Activated CD8-positive, alpha-beta T cell treated with anti-CD3 and anti-CD28 coated beads, Interleukin-2, amount 10 ng/mL, durations not matched to agents 7 days and 5 days (primary cell): ENCODE measurements around the gene FBXW11. TPM values are rescaled to one million over a fixed set of nuclear protein-coding genes. Genes with fewer than 3 reads are reported as not detected.
"Not testable (repeated sequence)": the region's sequence is repeated elsewhere in the genome, so short reads cannot be mapped to it uniquely, and the experiment has no call there.

Source experiments
- ATAC-seq: fragments of 150-1000 bp; cut with Tn5 transposase; one replicate; pipeline ENCODE4 v1.10.0; 2021; ENCODE audit warnings: moderate library complexity
- CTCF ChIA-PET: fragments of 350-600 bp; sonication (Branson Sonifier 250); formaldehyde crosslinking; loops from one replicate; lab custom pipeline; 2021; ENCODE audit warnings: antibody characterized with exemption; lab: Charles Lee
- POLR2A ChIA-PET: fragments of 350-600 bp; sonication (Branson Sonifier 250); formaldehyde crosslinking; loops from one replicate; lab custom pipeline; 2021; ENCODE audit warnings: antibody characterized with exemption; lab: Charles Lee
- DNase-seq: peaks from one replicate; pipeline ENCODE4 v3.0.0-alpha.2; 2020
- H3K27ac Mint-ChIP-seq: one replicate; pipeline ENCODE4 v1.8.0; 2021; ENCODE audit warnings: mild to moderate bottlenecking, mixed read lengths
- H3K27me3 Mint-ChIP-seq: one replicate; pipeline ENCODE4 v1.8.0; 2021; ENCODE audit warnings: low read depth, mixed read lengths
- H3K36me3 Mint-ChIP-seq: one replicate; pipeline ENCODE4 v1.8.0; 2021; ENCODE audit warnings: low read depth, mixed read lengths
- H3K4me1 Mint-ChIP-seq: one replicate; pipeline ENCODE4 v1.8.0; 2021; ENCODE audit warnings: low read depth, mixed read lengths
- H3K4me3 Mint-ChIP-seq: one replicate; pipeline ENCODE4 v1.8.0; 2021; ENCODE audit warnings: mild to moderate bottlenecking, mixed read lengths
- H3K9me3 Mint-ChIP-seq: one replicate; pipeline ENCODE4 v1.8.0; 2022; ENCODE audit warnings: mixed read lengths; ENCODE audit not compliant: insufficient read depth
- total RNA-seq, 2 experiments: library from RNA; stranded (reverse); gene quantifications; one replicate each; pipeline ENCODE4 v1.2.3, GENCODE V29; 2021

Gene FBXW11
- total RNA-seq, 2 experiments from 2014 or later = 26.3 to 27.1 TPM

GRCh38 chr5:171886037-171886436 is 120.4 kb downstream of the FBXW11 start:
- H3K4me3 Mint-ChIP-seq, DNase-seq, H3K27me3 Mint-ChIP-seq, H3K4me1 Mint-ChIP-seq, H3K9me3 Mint-ChIP-seq, ATAC-seq, CTCF ChIA-PET, H3K27ac Mint-ChIP-seq, POLR2A ChIA-PET: not testable (repeated sequence)
- H3K36me3 Mint-ChIP-seq = peaks cover 34% of the 10 kb centered on the region

- no peaks in the 10 kb centered on the region for H3K9me3 Mint-ChIP-seq
- POLR2A ChIA-PET = no interaction called here
- DNase-seq = no peak
- H3K27ac Mint-ChIP-seq = no peak overlapping the region
- peaks cover 21% of the 10 kb centered on the region for H3K36me3 Mint-ChIP-seq
- no peaks in the 10 kb centered on the region for H3K4me1 Mint-ChIP-seq
- CTCF ChIA-PET = interaction anchor here (0.9 to 1.3 kb wide), 4 partner anchors 10 to 411 kb away, joined by 3 to 5 read pairs (median 4); no protein-coding TSS in a partner anchor
- H3K4me3 Mint-ChIP-seq = no peak overlapping the region
- H3K27me3 Mint-ChIP-seq = no peaks in the 10 kb centered on the region
- no peak for ATAC-seq
Observed at GRCh38 chr5:171882118-171882517, 124.3 kb downstream of the FBXW11 start.

DNA sequence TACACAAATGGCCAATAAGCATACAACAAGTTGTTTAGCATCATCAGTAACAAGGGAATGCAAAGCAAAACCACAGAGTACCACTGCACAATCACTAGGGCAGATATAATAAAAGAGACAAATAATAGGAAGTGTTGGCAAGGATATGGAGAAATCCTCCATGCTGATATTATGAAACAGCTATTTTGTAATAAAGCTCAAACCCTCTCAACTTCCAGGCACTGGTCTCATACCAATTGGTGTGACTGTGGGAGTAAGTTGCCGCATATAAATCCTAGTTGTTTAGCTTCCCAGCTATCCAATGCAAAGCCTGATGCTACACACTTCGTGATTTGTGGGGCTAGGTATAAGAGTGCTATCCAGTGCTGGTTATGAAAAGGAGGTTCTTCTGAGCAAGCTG is 132.2 kb downstream of the FBXW11 start:
- CTCF ChIA-PET = no interaction called here
- H3K36me3 Mint-ChIP-seq = peaks cover 22% of the 10 kb centered on the region
- H3K27ac Mint-ChIP-seq = no peak overlapping the region
- H3K27me3 Mint-ChIP-seq = no peaks in the 10 kb centered on the region
- H3K4me3 Mint-ChIP-seq = no peak overlapping the region
- ATAC-seq (no peak), DNase-seq (no peak)
- POLR2A ChIA-PET = no interaction called here
- H3K9me3 Mint-ChIP-seq = no peaks in the 10 kb centered on the region
- no peaks in the 10 kb centered on the region for H3K4me1 Mint-ChIP-seq

GRCh38 chr5:171872666-171873065 is 133.8 kb downstream of the FBXW11 start:
- no peak overlapping the region for H3K27ac Mint-ChIP-seq
- no peak for DNase-seq
- ChIA-PET CTCF (interaction anchor here (2.1 to 2.3 kb wide), 2 partner anchors 9 to 14 kb away, joined by 5 to 8 read pairs; no protein-coding TSS in a partner anchor), POLR2A (no interaction called here)
- no peaks in the 10 kb centered on the region for H3K27me3 Mint-ChIP-seq
- no peaks in the 10 kb centered on the region for H3K4me1 Mint-ChIP-seq
- no peak for ATAC-seq
- H3K4me3 Mint-ChIP-seq = no peak overlapping the region
- no peaks in the 10 kb centered on the region for H3K9me3 Mint-ChIP-seq
- peaks cover 27% of the 10 kb centered on the region for H3K36me3 Mint-ChIP-seq

- Mint-ChIP-seq H3K4me3 (no peak overlapping the region), H3K4me1 (peaks cover under 1% of the 10 kb centered on the region), H3K27me3 (no peaks in the 10 kb centered on the region), H3K36me3 (peaks cover 32% of the 10 kb centered on the region), H3K9me3 (no peaks in the 10 kb centered on the region), H3K27ac (no peak overlapping the region)
- DNase-seq (no peak), ATAC-seq (no peak)
- ChIA-PET CTCF (interaction anchor here (2.1 to 2.3 kb wide), 2 partner anchors 10 to 13 kb away, joined by 5 to 8 read pairs; no protein-coding TSS in a partner anchor), POLR2A (no interaction called here)
Observed at GRCh38 chr5:171871711-171872110, 134.7 kb downstream of the FBXW11 start.

DNA sequence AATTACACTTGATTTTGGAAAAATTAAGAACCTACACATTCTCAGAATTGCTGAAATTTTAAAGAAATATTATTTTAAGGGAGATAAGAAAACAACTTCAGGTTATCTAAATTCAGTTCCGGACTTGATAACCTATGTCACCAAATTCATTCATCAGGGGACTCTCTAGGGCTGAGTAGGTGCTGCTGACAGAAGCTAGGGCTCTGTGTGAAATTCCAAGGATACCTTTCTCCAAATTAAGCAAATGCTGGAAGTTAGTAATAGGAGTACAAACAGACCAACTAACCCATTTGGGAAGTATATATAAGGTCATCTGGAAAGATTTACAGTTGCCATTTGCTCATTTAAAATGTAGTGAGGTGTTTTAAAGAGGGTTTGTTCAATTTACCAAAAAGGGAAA is 136.5 kb downstream of the FBXW11 start:
- POLR2A ChIA-PET = no interaction called here
- ATAC-seq (no peak), DNase-seq (no peak)
- Mint-ChIP-seq H3K27ac (no peak overlapping the region), H3K4me3 (no peak overlapping the region), H3K4me1 (peaks cover 14% of the 10 kb centered on the region), H3K36me3 (peaks cover 24% of the 10 kb centered on the region), H3K27me3 (no peaks in the 10 kb centered on the region), H3K9me3 (no peaks in the 10 kb centered on the region)
- CTCF ChIA-PET = interaction anchor here (1.6 kb wide), 1 partner anchor 11 kb away, joined by 4 read pairs; no protein-coding TSS in a partner anchor

- no peak overlapping the region for H3K27ac Mint-ChIP-seq
- H3K9me3 Mint-ChIP-seq = no peaks in the 10 kb centered on the region
- DNase-seq (no peak), ATAC-seq (no peak)
- CTCF ChIA-PET = no interaction called here
- peaks cover 22% of the 10 kb centered on the region for H3K36me3 Mint-ChIP-seq
- no peaks in the 10 kb centered on the region for H3K27me3 Mint-ChIP-seq
- POLR2A ChIA-PET = no interaction called here
- H3K4me1 Mint-ChIP-seq = peaks cover 14% of the 10 kb centered on the region
- no peak overlapping the region for H3K4me3 Mint-ChIP-seq
Observed at GRCh38 chr5:171868236-171868635, 138.2 kb downstream of the FBXW11 start.

- Mint-ChIP-seq H3K36me3 (peaks cover 24% of the 10 kb centered on the region), H3K27me3 (no peaks in the 10 kb centered on the region), H3K4me3 (no peak overlapping the region), H3K27ac (no peak overlapping the region), H3K4me1 (peaks cover 14% of the 10 kb centered on the region), H3K9me3 (no peaks in the 10 kb centered on the region)
- no peak for DNase-seq
- ATAC-seq = no peak
- ChIA-PET POLR2A (no interaction called here), CTCF (no interaction called here)
Observed at GRCh38 chr5:171867786-171868185, 138.7 kb downstream of the FBXW11 start.

- Mint-ChIP-seq H3K4me3 (no peak overlapping the region), H3K36me3 (peaks cover 22% of the 10 kb centered on the region), H3K4me1 (peaks cover 14% of the 10 kb centered on the region), H3K27ac (no peak overlapping the region), H3K9me3 (no peaks in the 10 kb centered on the region), H3K27me3 (no peaks in the 10 kb centered on the region)
- ATAC-seq (no peak), DNase-seq (no peak)
- ChIA-PET CTCF (interaction anchor here (1.1 kb wide), 1 partner anchor 235 kb away, joined by 3 read pairs; no protein-coding TSS in a partner anchor), POLR2A (interaction anchor here (0.7 kb wide), 1 partner anchor 1048 kb away, joined by 3 read pairs; no protein-coding TSS in a partner anchor)
Observed at GRCh38 chr5:171865471-171865870, 141.0 kb downstream of the FBXW11 start.

DNA sequence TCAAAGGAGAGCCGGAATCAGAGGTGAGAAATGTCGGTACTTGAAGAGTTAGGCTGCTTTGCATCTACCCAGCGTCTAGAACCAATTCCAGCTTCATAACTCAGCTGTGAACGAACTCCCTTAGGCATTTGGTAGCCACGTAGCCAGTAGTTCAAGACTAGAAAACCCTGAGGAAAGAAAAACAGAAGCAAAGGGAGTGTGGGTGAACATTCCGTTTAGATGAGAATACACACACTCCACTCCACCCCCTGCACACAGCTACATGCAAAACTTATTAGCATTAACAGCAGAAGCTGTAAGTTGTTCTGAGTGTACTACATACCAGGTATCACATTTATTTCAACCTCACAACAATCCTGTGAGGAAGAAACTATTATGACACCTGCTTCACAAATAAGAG is 142.5 kb downstream of the FBXW11 start:
- Mint-ChIP-seq H3K27ac (no peak overlapping the region), H3K9me3 (no peaks in the 10 kb centered on the region), H3K4me1 (peaks cover 14% of the 10 kb centered on the region), H3K36me3 (peaks cover 22% of the 10 kb centered on the region), H3K4me3 (no peak overlapping the region), H3K27me3 (no peaks in the 10 kb centered on the region)
- CTCF ChIA-PET = no interaction called here
- ATAC-seq (no peak), DNase-seq (no peak)
- POLR2A ChIA-PET = no interaction called here

DNA sequence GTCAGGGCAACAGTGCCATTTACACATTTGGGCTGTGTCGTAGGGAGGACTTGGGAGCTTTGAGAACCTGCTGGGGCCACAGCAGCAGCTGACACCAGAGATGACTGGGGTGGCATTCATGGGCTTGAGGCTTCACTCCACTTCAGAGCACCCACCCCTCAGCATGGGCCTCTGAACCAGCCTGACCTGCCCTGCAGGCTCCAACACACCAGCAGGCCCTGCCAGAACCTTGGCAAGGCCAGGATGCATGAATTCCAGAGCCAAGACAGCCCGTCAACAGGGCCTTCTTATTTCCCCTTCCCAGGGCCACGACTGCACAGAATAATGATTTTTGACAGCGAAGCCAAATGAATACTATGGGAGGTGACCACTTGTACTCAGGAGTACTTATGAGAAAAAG is 143.8 kb downstream of the FBXW11 start:
- Mint-ChIP-seq H3K4me1 (peaks cover 14% of the 10 kb centered on the region), H3K36me3 (peaks cover 17% of the 10 kb centered on the region), H3K4me3 (no peak overlapping the region), H3K9me3 (no peaks in the 10 kb centered on the region), H3K27ac (no peak overlapping the region), H3K27me3 (no peaks in the 10 kb centered on the region)
- ChIA-PET POLR2A (no interaction called here), CTCF (no interaction called here)
- ATAC-seq (no peak), DNase-seq (no peak)

DNA sequence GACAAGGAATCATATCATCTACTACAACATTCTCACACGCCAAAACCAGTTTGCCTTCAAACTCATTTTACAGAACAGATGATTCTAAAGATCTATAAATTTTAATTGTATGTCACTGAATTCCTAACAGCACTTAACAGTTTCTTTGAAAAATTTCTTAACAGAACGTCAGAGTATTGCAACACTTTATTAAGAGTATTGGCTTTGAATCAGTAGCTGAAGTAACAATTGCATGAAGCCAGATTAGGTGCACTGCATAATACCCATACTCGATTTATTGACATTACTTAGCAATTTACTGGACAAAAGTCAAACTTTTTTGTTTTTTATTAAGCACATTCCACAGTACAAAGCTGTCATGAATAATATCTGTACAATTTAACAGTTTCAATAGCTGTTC is 145.1 kb downstream of the FBXW11 start:
- DNase-seq (no peak), ATAC-seq (no peak)
- ChIA-PET CTCF (no interaction called here), POLR2A (no interaction called here)
- Mint-ChIP-seq H3K36me3 (peaks cover 8% of the 10 kb centered on the region), H3K27ac (no peak overlapping the region), H3K4me1 (peaks cover 13% of the 10 kb centered on the region), H3K27me3 (no peaks in the 10 kb centered on the region), H3K4me3 (no peak overlapping the region), H3K9me3 (no peaks in the 10 kb centered on the region)

- ATAC-seq (no peak), DNase-seq (no peak)
- peaks cover 4% of the 10 kb centered on the region for H3K36me3 Mint-ChIP-seq
Observed at GRCh38 chr5:171858303-171858702, 148.1 kb downstream of the FBXW11 start.

More at GRCh38 chr5:171858303-171858702, 148.1 kb downstream of the FBXW11 start:
- CTCF ChIA-PET = interaction anchor here (1.0 to 2.1 kb wide), 3 partner anchors 10 to 14 kb away, joined by 3 to 8 read pairs (median 4); no protein-coding TSS in a partner anchor
- Mint-ChIP-seq H3K4me1 (peaks cover 15% of the 10 kb centered on the region), H3K27me3 (no peaks in the 10 kb centered on the region), H3K9me3 (no peaks in the 10 kb centered on the region), H3K4me3 (no peak overlapping the region), H3K27ac (no peak overlapping the region)
- POLR2A ChIA-PET = no interaction called here
